GM10248 (cell line): ENCODE data around the gene EFEMP2.

Source experiments
- CTCF ChIA-PET: fragments of 300-600 bp; sonication (Branson Sonifier 250); formaldehyde crosslinking; extraction: SDS; loops from one replicate; lab custom pipeline; 2021; ENCODE audit warnings: antibody characterized with exemption; lab: Yijun Ruan, JAX
- POLR2A ChIA-PET: fragments of 350-650 bp; sonication (Branson Sonifier 250); formaldehyde crosslinking; extraction: SDS; loops from one replicate; lab custom pipeline; 2020; ENCODE audit warnings: antibody characterized with exemption; lab: Yijun Ruan, JAX
- DNase-seq: peaks from one replicate; pipeline ENCODE4 v3.0.0; 2012; ENCODE audit errors: extremely low spot score
- TF ChIP-seq, protein P1 (sequence below): IDR thresholded peaks from 2 replicates; pipeline ENCODE4 v1.5.1; 2012; ENCODE audit warnings: mild to moderate bottlenecking, low read depth; ENCODE audit errors: extremely low read depth, missing control alignments, control extremely low read depth

Gene EFEMP2

DNA sequence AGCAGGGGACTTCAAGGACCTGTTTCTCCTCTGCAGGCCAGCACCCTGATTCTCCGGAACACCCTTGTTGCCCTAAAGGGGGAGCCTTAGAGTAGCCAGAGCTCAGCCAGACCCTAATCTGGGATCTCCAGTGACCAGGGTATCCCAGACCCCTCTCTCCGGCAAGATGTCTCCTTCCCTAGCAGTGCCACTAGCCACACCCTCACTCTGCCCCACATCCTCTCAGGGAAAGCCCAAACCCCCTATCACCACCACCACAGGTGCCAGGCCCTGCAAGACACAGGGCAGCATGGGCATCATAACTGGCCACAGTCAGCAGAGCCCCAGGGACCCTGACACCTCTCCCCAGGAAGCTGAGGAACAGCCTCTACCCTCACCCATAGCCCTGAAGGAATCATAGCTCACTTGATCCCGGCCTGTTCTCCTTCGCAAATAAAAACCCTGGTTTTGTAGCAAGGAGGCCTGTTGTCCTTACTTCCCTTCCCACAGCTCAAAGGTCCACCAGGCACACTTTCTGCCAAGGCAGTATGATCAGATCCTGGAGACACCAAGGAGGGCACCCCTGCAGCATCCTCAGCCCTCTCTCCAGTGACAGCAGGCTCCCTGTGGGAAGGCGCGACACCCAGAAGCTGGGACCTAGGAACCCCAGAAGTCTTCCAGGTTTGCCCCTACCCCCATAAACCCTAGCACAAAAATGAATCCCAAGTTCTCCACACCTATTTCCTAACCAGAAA lies 19.2 kb downstream of the EFEMP2 start:
- TF ChIP-seq, protein P1, sequence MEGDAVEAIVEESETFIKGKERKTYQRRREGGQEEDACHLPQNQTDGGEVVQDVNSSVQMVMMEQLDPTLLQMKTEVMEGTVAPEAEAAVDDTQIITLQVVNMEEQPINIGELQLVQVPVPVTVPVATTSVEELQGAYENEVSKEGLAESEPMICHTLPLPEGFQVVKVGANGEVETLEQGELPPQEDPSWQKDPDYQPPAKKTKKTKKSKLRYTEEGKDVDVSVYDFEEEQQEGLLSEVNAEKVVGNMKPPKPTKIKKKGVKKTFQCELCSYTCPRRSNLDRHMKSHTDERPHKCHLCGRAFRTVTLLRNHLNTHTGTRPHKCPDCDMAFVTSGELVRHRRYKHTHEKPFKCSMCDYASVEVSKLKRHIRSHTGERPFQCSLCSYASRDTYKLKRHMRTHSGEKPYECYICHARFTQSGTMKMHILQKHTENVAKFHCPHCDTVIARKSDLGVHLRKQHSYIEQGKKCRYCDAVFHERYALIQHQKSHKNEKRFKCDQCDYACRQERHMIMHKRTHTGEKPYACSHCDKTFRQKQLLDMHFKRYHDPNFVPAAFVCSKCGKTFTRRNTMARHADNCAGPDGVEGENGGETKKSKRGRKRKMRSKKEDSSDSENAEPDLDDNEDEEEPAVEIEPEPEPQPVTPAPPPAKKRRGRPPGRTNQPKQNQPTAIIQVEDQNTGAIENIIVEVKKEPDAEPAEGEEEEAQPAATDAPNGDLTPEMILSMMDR, result no peak
- ChIA-PET POLR2A (interaction anchor here (0.6 to 1.8 kb wide), 4 partner anchors 35 to 84 kb away, joined by 3 to 12 read pairs (median 5); partner anchors contain the start of gene FIBP), CTCF (interaction anchor here (1.3 to 5.1 kb wide), 4 partner anchors 20 to 227 kb away, joined by 3 to 29 read pairs (median 4); partner anchors contain the start of genes CCDC85B and SNX32)
- no peak for DNase-seq

DNA sequence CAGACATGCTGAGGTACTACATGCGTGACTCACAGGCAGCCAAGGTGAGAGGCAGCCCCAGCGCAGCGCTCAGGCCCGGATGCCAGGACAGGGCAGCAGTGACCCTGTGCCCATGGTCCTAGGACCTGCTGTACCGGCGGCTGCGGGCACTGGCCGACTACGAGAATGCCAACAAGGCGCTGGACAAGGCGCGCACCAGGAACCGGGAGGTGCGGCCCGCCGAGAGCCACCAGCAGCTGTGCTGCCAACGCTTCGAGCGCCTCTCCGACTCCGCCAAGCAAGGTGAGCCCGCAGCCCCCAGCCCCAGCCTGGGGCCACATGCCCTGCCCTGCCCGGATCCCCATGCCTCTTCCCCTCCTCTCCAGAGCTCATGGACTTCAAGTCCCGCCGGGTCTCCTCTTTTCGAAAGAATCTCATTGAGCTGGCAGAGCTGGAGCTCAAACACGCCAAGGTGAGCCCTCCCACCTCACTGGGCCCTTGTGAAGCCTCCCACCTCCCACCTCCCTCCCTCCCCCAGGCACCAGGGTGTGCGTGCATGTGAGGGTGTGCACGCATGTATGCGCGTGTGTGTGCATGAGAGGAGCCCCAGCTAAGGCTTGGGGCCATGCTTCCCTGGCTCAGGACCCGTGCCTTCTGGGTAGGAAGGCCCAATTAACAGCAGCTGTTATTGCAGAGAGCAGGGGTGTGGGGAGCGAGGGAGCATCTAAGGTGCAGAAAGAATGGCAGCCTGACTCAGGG lies 19.9 kb downstream of the EFEMP2 start:
- DNase-seq, result no peak
- TF ChIP-seq, protein P1, result no peak
- ChIA-PET CTCF (interaction anchor here (1.3 to 5.1 kb wide), 5 partner anchors 9 to 226 kb away, joined by 3 to 29 read pairs (median 4); partner anchors contain the start of genes KAT5 and SNX32), POLR2A (interaction anchor here (0.6 to 1.8 kb wide), 7 partner anchors 19 to 735 kb away, joined by 3 to 12 read pairs (median 4); partner anchors contain the start of genes FIBP, KAT5, PCNX3 and SNX32)

DNA sequence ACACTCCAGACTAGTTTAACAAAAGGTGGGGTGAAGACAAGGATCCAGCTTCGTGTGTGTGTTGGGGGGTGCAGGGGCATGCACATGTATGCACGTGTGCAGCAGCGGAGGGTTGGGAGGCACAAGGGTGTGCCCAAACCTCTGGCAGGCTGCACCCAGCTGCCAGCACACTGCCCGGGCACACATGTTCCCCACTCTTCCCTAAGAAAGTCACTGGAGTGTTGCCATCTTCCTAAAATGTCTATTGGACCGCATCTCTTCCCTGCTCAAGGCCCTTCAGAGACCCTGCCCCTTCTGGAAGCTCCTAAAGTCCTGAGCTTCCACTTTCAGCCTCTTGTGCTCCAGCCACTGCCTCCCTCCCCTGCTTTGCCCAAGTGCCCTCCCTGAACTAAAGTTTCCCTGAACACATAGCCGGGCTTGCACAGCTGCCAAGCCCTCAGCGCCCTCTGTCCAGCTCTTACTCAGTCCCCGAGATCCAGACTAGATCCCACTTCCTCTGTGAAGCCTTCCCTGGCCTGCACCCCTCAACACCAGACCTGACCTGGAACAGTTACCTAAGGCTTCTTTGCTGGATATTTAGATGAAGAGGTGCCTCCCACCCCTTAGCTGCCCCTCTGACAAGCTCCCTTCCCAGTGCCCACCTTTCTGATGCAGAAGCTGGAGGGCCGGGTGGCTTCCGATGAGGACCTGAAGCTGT lies 20.6 kb downstream of the EFEMP2 start:
- DNase-seq, result no peak
- POLR2A ChIA-PET, result interaction anchor here (0.7 to 1.8 kb wide), 8 partner anchors 8 to 735 kb away, joined by 3 to 12 read pairs (median 4); partner anchors contain the start of genes FIBP, KAT5, MUS81 and PCNX3
- TF ChIP-seq, protein P1, result no peak
- CTCF ChIA-PET, result interaction anchor here (0.9 to 5.1 kb wide), 16 partner anchors 8 to 225 kb away, joined by 3 to 29 read pairs (median 4); partner anchors contain the start of genes CCDC85B, FIBP, KAT5 and MUS81

DNA sequence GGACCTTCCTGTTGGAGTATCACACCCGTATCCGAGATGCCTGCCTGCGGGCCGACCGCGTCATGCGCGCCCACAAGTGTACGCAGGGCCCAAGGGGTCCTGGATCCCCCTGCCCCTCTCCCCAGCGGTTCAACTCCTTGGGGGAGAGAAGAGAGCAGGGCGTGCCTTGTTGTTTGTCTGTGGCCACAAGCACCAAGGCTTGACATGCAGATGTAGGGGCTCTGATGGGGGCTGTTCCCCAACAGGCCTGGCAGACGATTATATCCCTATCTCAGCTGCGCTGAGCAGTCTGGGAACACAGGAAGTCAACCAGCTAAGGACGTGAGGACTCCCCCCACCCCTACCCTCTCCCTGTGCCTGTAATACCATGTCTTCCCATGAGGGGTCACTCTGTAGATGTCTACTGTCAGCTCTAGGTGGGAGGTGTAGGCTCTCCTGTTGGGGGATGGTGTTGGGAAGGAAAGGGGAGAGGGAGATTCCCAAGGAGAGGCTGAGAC lies 21.5 kb downstream of the EFEMP2 start:
- ChIA-PET CTCF (interaction anchor here (0.9 to 5.1 kb wide), 15 partner anchors 7 to 195 kb away, joined by 3 to 29 read pairs (median 6); partner anchors contain the start of genes CCDC85B, FIBP, KAT5 and MUS81), POLR2A (interaction anchor here (0.7 to 1.6 kb wide), 6 partner anchors 9 to 734 kb away, joined by 3 to 7 read pairs (median 4); partner anchors contain the start of genes KAT5, MUS81, RELA and SNX32)
- no peak for DNase-seq
- TF ChIP-seq, protein P1, result no peak

DNA sequence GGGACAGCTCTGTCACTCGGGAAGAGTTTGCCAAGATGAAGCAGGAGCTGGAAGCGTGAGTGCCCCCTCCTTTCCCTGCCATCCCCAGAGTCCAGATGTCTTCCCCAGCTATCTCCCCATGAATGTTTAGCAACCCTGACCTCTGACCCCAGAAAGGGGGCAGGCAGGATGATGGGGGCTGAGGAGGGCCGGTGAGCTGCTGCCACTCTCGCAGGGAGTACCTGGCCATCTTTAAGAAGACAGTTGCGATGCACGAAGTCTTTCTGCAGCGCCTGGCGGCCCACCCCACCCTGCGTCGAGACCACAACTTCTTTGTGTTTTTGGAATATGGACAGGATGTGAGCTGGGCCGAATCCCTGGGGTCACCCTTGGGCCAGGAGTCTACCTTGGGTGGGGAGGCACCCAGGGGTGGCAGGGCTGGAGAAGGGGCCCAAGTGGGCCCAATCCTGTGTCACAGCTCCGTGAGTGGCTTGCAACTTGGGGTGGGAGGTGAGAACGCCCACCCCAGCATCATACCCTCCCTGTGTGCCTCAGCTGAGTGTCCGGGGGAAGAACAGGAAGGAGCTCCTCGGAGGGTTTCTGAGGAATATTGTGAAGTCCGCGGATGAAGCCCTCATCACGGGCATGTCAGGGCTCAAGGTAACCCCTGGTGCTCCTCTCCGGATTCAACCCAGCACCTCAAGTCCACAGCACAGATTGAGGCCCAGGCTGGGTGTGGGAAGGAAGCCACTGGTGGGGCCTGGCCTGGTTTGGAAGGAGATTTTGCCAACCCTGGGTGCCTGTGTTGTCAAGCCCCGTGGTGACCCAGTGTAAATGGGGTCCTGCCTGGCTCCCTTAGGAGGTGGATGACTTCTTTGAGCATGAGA lies 22.1 kb downstream of the EFEMP2 start:
- TF ChIP-seq, protein P1, result no peak
- CTCF ChIA-PET, result interaction anchor here (1.2 to 5.1 kb wide), 13 partner anchors 9 to 225 kb away, joined by 3 to 29 read pairs (median 6); partner anchors contain the start of genes CCDC85B, FIBP, KAT5 and MUS81
- POLR2A ChIA-PET, result interaction anchor here (0.6 to 1.6 kb wide), 3 partner anchors 9 to 48 kb away, joined by 3 to 6 read pairs (median 5); partner anchors contain the start of gene MUS81
- DNase-seq, result no peak
